GM13977 (cell line): Measurements from ENCODE around the gene PCBD2.
"Not testable (repeated sequence)": the region's sequence is repeated elsewhere in the genome, so short reads cannot be mapped to it uniquely, and the experiment has no call there.

ENCODE experiments used
- DNase-seq: peaks from one replicate; pipeline ENCODE4 v3.0.0; 2012; ENCODE audit warnings: low spot score
- CTCF ChIP-seq: IDR thresholded peaks from 2 replicates; pipeline ENCODE4 v1.5.1; 2012; ENCODE audit warnings: mild to moderate bottlenecking, control low read depth; ENCODE audit not compliant: insufficient read depth; ENCODE audit errors: extremely low read depth, missing control alignments
- in situ Hi-C: fragments of 300-500 bp; cut with MboI; formaldehyde crosslinking; loops from one replicate; pipeline ENCODE4 v1.12.0; 2022; ENCODE audit warnings: low sequenced_read_pairs, low pct_unique_long_range_greater_than_20kb, mixed read lengths, inconsistent platforms; ENCODE audit not compliant: unreplicated experiment

The PCBD2 gene

GRCh38 chr5:134892282-134892681, 12.6 kb upstream of the PCBD2 start:
- DNase-seq = no peak
- in situ Hi-C loops = no loop called here
- no peak for TF ChIP-seq CTCF

GRCh38 chr5:134892926-134893325, 12.0 kb upstream of the PCBD2 start:
- in situ Hi-C loops = no loop called here
- no peak for TF ChIP-seq CTCF
- DNase-seq = no peak

GRCh38 chr5:134893748-134894505, 11.0 kb upstream of the PCBD2 start:
- no peak for DNase-seq
- no peak for TF ChIP-seq CTCF
- in situ Hi-C loops = no loop called here

GRCh38 chr5:134902071-134902801, 2.7 kb upstream of the PCBD2 start:
- in situ Hi-C loops = loop anchor here (10.0 kb wide), 1 partner anchor 137 kb away; no protein-coding TSS in a partner anchor
- TF ChIP-seq CTCF = no peak
- peak; percentile 74 for DNase-seq

GRCh38 chr5:134905246-134905996, 490 bp downstream of the PCBD2 start:
- in situ Hi-C loops = loop anchor here (10.0 kb wide), 1 partner anchor 141 kb away; no protein-coding TSS in a partner anchor
- peak; percentile 63 for TF ChIP-seq CTCF
- peak; percentile 68 for DNase-seq

GRCh38 chr5:134906811-134907210, 1.9 kb downstream of the PCBD2 start:
- no peak for TF ChIP-seq CTCF
- in situ Hi-C loops = loop anchor here (10.0 kb wide), 1 partner anchor 142 kb away; no protein-coding TSS in a partner anchor

GRCh38 chr5:134910752-134911151, 5.8 kb downstream of the PCBD2 start:
- DNase-seq, in situ Hi-C loops: not testable (repeated sequence)

More at GRCh38 chr5:134906811-134907210, 1.9 kb downstream of the PCBD2 start:
- DNase-seq = no peak
